Adrenal gland (tissue), 5 donors: ENCODE measurements around the gene ZNF622.

Source experiments
- POLR2A ChIP-seq, 2 donors: fragments of 450-650 bp; IDR thresholded peaks; one replicate each; pipeline ENCODE4 v1.6.1; 2017; ENCODE audit warnings: antibody characterized with exemption in 2 of 2, mild to moderate bottlenecking in 2 of 2, moderate library complexity in 1 of 2
- TF ChIP-seq, protein P1 (sequence below), 6 experiments: fragments of 450-650 bp in 4 of 6; fragments of 200-600 bp in 2 of 6; sonication (generic) in 1 of 6; IDR thresholded peaks; 1 replicate in 5 of 6; 2 replicates in 1 of 6; pipeline versions ENCODE4 v1.5.1 to v1.8.0; 2016 to 2021; ENCODE audit warnings: antibody characterized with exemption in 6 of 6, mild to moderate bottlenecking in 2 of 6, moderate library complexity in 1 of 6
- donor health status: DM: no; HTN: no; CAD: no.

GRCh38 chr5:16428359-16428758 lies 37.2 kb downstream of the ZNF622 start:
- TF ChIP-seq, protein P1, sequence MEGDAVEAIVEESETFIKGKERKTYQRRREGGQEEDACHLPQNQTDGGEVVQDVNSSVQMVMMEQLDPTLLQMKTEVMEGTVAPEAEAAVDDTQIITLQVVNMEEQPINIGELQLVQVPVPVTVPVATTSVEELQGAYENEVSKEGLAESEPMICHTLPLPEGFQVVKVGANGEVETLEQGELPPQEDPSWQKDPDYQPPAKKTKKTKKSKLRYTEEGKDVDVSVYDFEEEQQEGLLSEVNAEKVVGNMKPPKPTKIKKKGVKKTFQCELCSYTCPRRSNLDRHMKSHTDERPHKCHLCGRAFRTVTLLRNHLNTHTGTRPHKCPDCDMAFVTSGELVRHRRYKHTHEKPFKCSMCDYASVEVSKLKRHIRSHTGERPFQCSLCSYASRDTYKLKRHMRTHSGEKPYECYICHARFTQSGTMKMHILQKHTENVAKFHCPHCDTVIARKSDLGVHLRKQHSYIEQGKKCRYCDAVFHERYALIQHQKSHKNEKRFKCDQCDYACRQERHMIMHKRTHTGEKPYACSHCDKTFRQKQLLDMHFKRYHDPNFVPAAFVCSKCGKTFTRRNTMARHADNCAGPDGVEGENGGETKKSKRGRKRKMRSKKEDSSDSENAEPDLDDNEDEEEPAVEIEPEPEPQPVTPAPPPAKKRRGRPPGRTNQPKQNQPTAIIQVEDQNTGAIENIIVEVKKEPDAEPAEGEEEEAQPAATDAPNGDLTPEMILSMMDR (IDR thresholded peaks at IDR 0.05), result no peak
- no peak for TF ChIP-seq POLR2A (IDR thresholded peaks at IDR 0.05)
